H9 (cell line): Measurements from ENCODE around the gene TMEM131. TPM values are rescaled to one million over a fixed set of nuclear protein-coding genes. Genes with fewer than 3 reads are reported as not detected.

Experiments used
- DNase-seq: peaks from one replicate; pipeline ENCODE4 v3.0.0-alpha.2; 2017
- H2AFZ ChIP-seq: one replicate; pipeline ENCODE4 v1.6.1; 2013; ENCODE audit warnings: mild to moderate bottlenecking, low read length, control low read depth, moderate library complexity
- H2AK5ac ChIP-seq: 2 replicates; pipeline ENCODE4 v1.6.1; 2013; ENCODE audit warnings: low read length, control low read depth, mixed read lengths; ENCODE audit not compliant: insufficient read length
- H2BK120ac ChIP-seq: one replicate; pipeline ENCODE4 v1.6.1; 2013; ENCODE audit warnings: low read depth, mild to moderate bottlenecking, low read length, control low read depth, inconsistent platforms; ENCODE audit not compliant: poor library complexity, severe bottlenecking
- H2BK12ac ChIP-seq: 2 replicates; pipeline ENCODE4 v1.6.1; 2013; ENCODE audit warnings: low read length, control low read depth, mixed read lengths, low read depth; ENCODE audit not compliant: insufficient read length
- H2BK15ac ChIP-seq: 2 replicates; pipeline ENCODE4 v1.6.1; 2013; ENCODE audit warnings: low read depth, low read length, control low read depth
- H2BK20ac ChIP-seq: one replicate; pipeline ENCODE4 v1.6.1; 2013; ENCODE audit warnings: low read depth, mild to moderate bottlenecking, low read length, control low read depth, inconsistent platforms; ENCODE audit not compliant: poor library complexity, severe bottlenecking
- H2BK5ac ChIP-seq: 2 replicates; pipeline ENCODE4 v1.6.1; 2013; ENCODE audit warnings: low read length, control low read depth, mixed read lengths; ENCODE audit not compliant: insufficient read length
- H3K14ac ChIP-seq: 2 replicates; pipeline ENCODE4 v1.6.1; 2013; ENCODE audit warnings: low read length, control low read depth; ENCODE audit not compliant: insufficient read depth
- H3K18ac ChIP-seq: 2 replicates; pipeline ENCODE4 v1.6.1; 2013; ENCODE audit warnings: low read depth, mild to moderate bottlenecking, mixed read lengths, low read length, control low read depth; ENCODE audit not compliant: insufficient read length
- H3K23ac ChIP-seq: 2 replicates; pipeline ENCODE4 v1.6.1; 2013; ENCODE audit warnings: low read length, control low read depth, mixed read lengths, low read depth; ENCODE audit not compliant: insufficient read length
- H3K23me2 ChIP-seq: 2 replicates; pipeline ENCODE4 v1.6.1; 2013; ENCODE audit warnings: low read depth, mild to moderate bottlenecking, mixed read lengths, low read length, control low read depth; ENCODE audit not compliant: insufficient read length, poor library complexity, severe bottlenecking
- H3K27ac ChIP-seq: 2 replicates; pipeline ENCODE4 v1.5.1; 2013; ENCODE audit warnings: low read length, control low read depth, mixed read lengths, low read depth; ENCODE audit not compliant: insufficient read length
- H3K27me3 ChIP-seq: 2 replicates; pipeline ENCODE4 v1.6.1; 2013; ENCODE audit warnings: low read length, control low read depth, inconsistent platforms; ENCODE audit not compliant: insufficient read depth
- H3K4ac ChIP-seq: 2 replicates; pipeline ENCODE4 v1.6.1; 2013; ENCODE audit warnings: low read depth, mild to moderate bottlenecking, control low read depth, inconsistent platforms, low read length, moderate library complexity
- H3K4me1 ChIP-seq: 2 replicates; pipeline ENCODE4 v1.6.1; 2013; ENCODE audit warnings: low read length, control low read depth, inconsistent platforms; ENCODE audit not compliant: insufficient read depth
- H3K4me2 ChIP-seq: 2 replicates; pipeline ENCODE4 v1.6.1; 2013; ENCODE audit warnings: low read length, control low read depth, mixed read lengths; ENCODE audit not compliant: insufficient read length, insufficient read depth
- H3K56ac ChIP-seq: 2 replicates; pipeline ENCODE4 v1.6.1; 2013; ENCODE audit warnings: low read depth, mild to moderate bottlenecking, mixed read lengths, low read length, control low read depth; ENCODE audit not compliant: insufficient read length
- H3K79me1 ChIP-seq: 2 replicates; pipeline ENCODE4 v1.6.1; 2013; ENCODE audit warnings: low read depth, mild to moderate bottlenecking, moderate library complexity, low read length, control low read depth, inconsistent platforms; ENCODE audit not compliant: insufficient read depth, poor library complexity, severe bottlenecking
- H3K79me2 ChIP-seq: 2 replicates; pipeline ENCODE4 v1.6.1; 2013; ENCODE audit warnings: low read length, control low read depth, inconsistent platforms; ENCODE audit not compliant: insufficient read depth
- H3K9ac ChIP-seq: 2 replicates; pipeline ENCODE4 v1.6.1; 2013; ENCODE audit warnings: low read length, control low read depth, mixed read lengths; ENCODE audit not compliant: insufficient read length; ENCODE audit errors: extremely low read depth
- H3K9me3 ChIP-seq: one replicate; pipeline ENCODE4 v1.6.1; 2013; ENCODE audit warnings: low read depth, low read length, inconsistent platforms; ENCODE audit not compliant: control insufficient read depth
- H3T11ph ChIP-seq: one replicate; pipeline ENCODE4 v1.6.1; 2013; ENCODE audit warnings: mild to moderate bottlenecking, low read length, control low read depth, inconsistent platforms
- H4K20me1 ChIP-seq: one replicate; pipeline ENCODE4 v1.6.1; 2013; ENCODE audit not compliant: control insufficient read depth, insufficient read length, insufficient read depth
- H4K5ac ChIP-seq: 2 replicates; pipeline ENCODE4 v1.6.1; 2013; ENCODE audit warnings: low read depth, mild to moderate bottlenecking, mixed read lengths, low read length, control low read depth; ENCODE audit not compliant: insufficient read length
- H4K8ac ChIP-seq: replicated peaks from 2 replicates; pipeline ENCODE4 v1.6.1; 2013; ENCODE audit warnings: low read length, control low read depth, mixed read lengths, low read depth; ENCODE audit not compliant: insufficient read length
- H4K91ac ChIP-seq: 2 replicates; pipeline ENCODE4 v1.6.1; 2013; ENCODE audit warnings: low read depth, mild to moderate bottlenecking, moderate library complexity, mixed read lengths, low read length, control low read depth; ENCODE audit not compliant: insufficient read length
- H3K27ac Mint-ChIP-seq, 3 experiments: 2 replicates in 2 of 3; 3 replicates in 1 of 3; pipeline ENCODE4 v1.8.0; 2020 to 2021; ENCODE audit warnings: mixed read lengths in 3 of 3, mild to moderate bottlenecking in 1 of 3, moderate library complexity in 1 of 3
- H3K27me3 Mint-ChIP-seq: 2 replicates; pipeline ENCODE4 v1.8.0; 2021; ENCODE audit warnings: low read depth, mild to moderate bottlenecking, moderate library complexity, mixed read lengths
- H3K36me3 Mint-ChIP-seq, 3 experiments: 2 replicates in 2 of 3; 3 replicates in 1 of 3; pipeline ENCODE4 v1.8.0; 2020 to 2021; ENCODE audit warnings: low read depth in 3 of 3, mixed read lengths in 3 of 3; ENCODE audit not compliant: insufficient read depth in 1 of 3
- H3K4me1 Mint-ChIP-seq, 2 experiments: 2 replicates each; pipeline ENCODE4 v1.8.0; 2020; ENCODE audit warnings: mixed read lengths in 2 of 2
- H3K4me3 Mint-ChIP-seq, 2 experiments: 2 replicates in 1 of 2; 3 replicates in 1 of 2; pipeline ENCODE4 v1.8.0; 2020 to 2021; ENCODE audit warnings: mild to moderate bottlenecking in 2 of 2, mixed read lengths in 2 of 2, moderate library complexity in 1 of 2
- H3K9me3 Mint-ChIP-seq, 2 experiments: 2 replicates in 1 of 2; 3 replicates in 1 of 2; pipeline ENCODE4 v1.8.0; 2020; ENCODE audit warnings: mild to moderate bottlenecking in 2 of 2, mixed read lengths in 2 of 2, moderate library complexity in 1 of 2
- CTCF ChIP-seq: fragments of 200-600 bp; sonication (generic); conservative IDR thresholded peaks from 3 replicates; pipeline ENCODE4 v1.8.0; 2021; ENCODE audit warnings: antibody characterized with exemption, mild to moderate bottlenecking
- WGBS: extraction: QIAGEN DNeasy Blood & Tissue Kit; methylation state at CpG from one replicate; pipeline ENCODE4 v1.1.7; 2013; ENCODE audit warnings: missing lambda C conversion rate, low lambda C conversion rate, mixed read lengths; ENCODE audit not compliant: insufficient read length; ENCODE audit errors: extremely low coverage; 5-methylcytosine and 5-hydroxymethylcytosine counted together
- total RNA-seq: library from RNA; stranded (reverse); gene quantifications from 2 replicates; pipeline ENCODE4 v1.2.1, GENCODE V29; 2021

The TMEM131 gene
- total RNA-seq, 1 experiment from 2014 or later, result 20.9 TPM

DNA sequence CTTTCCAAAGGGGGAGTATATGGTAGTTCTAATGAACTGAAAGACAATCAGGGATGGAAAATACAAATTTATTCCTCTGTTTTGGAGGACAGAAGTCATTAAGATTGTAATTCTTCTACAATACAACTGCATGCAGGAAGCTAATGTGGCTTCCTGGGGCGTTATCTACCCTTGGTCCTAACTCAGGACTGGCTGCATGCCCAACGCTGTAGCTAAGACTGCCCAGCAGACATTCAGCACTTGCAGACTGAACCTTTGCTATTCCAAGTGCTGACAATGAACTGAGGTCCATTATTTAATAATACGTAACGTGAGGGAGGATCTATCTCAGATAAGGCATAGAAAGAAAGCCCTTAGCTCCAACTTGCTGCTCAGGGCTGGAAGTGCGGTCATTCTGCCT, 229.2 kb downstream of the TMEM131 start:
- no peak for DNase-seq
- H3K27me3 Mint-ChIP-seq, result peaks cover 15% of the 10 kb centered on the region

More for the DNA sequence above, 229.2 kb downstream of the TMEM131 start:
- H3K9me3 Mint-ChIP-seq, result no peaks in the 10 kb centered on the region; a peak in 1 of 5 replicates
- Histone ChIP-seq H4K5ac (no peak overlapping the region), H3T11ph (no peak overlapping the region), H3K27me3 (no peaks in the 10 kb centered on the region), H3K14ac (no peak overlapping the region), H3K23me2 (no peaks in the 10 kb centered on the region), H3K9me3 (no peaks in the 10 kb centered on the region), H2BK12ac (no peak overlapping the region), H4K8ac (no peak overlapping the region), H2BK20ac (no peak overlapping the region), H3K4ac (no peak overlapping the region), H2AFZ (no peak overlapping the region), H2BK15ac (no peak overlapping the region), H3K18ac (no peak overlapping the region), H3K9ac (no peak overlapping the region), H3K79me2 (no peaks in the 10 kb centered on the region), H3K27ac (no peak overlapping the region), H3K79me1 (no peaks in the 10 kb centered on the region), H2BK5ac (no peak overlapping the region), H4K20me1 (no peaks in the 10 kb centered on the region), H2BK120ac (no peak overlapping the region), H3K23ac (no peak overlapping the region), H2AK5ac (no peak overlapping the region), H3K4me1 (peaks cover 6% of the 10 kb centered on the region; the same call in 1 of the 2 replicates), H4K91ac (no peak overlapping the region), H3K56ac (no peak overlapping the region), H3K4me2 (no peak overlapping the region)
- no peak overlapping the region for H3K27ac Mint-ChIP-seq
- peaks cover 11 to 27% (median 15%) of the 10 kb centered on the region in 3 experiments; a peak in 6 of 7 replicates for H3K36me3 Mint-ChIP-seq
- no peak for TF ChIP-seq CTCF
- H3K4me3 Mint-ChIP-seq, result no peak overlapping the region
- WGBS, result no CpG with 5 or more reads among the region's 5 CpGs
- H3K4me1 Mint-ChIP-seq, result peaks cover 26 to 29% of the 10 kb centered on the region in 2 experiments
